ENCODE measurements around the gene EVL.
"Not testable (repeated sequence)": the region's sequence is repeated elsewhere in the genome, so short reads cannot be mapped to it uniquely, and the experiment has no call there.

EVL gene, protein sequence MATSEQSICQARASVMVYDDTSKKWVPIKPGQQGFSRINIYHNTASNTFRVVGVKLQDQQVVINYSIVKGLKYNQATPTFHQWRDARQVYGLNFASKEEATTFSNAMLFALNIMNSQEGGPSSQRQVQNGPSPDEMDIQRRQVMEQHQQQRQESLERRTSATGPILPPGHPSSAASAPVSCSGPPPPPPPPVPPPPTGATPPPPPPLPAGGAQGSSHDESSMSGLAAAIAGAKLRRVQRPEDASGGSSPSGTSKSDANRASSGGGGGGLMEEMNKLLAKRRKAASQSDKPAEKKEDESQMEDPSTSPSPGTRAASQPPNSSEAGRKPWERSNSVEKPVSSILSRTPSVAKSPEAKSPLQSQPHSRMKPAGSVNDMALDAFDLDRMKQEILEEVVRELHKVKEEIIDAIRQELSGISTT

GRCh38 chr14:100065111-100065871 lies at the start of gene EVL:
TSS of gene EVL (plus strand) at chr14:100065422. CDS start at chr14:100065501, 79 bp downstream.
- DNase-seq, result no peak

- no peak for DNase-seq
These were observed 47.7 kb upstream of the EVL start for GRCh38 chr14:100017553-100017952.

DNA sequence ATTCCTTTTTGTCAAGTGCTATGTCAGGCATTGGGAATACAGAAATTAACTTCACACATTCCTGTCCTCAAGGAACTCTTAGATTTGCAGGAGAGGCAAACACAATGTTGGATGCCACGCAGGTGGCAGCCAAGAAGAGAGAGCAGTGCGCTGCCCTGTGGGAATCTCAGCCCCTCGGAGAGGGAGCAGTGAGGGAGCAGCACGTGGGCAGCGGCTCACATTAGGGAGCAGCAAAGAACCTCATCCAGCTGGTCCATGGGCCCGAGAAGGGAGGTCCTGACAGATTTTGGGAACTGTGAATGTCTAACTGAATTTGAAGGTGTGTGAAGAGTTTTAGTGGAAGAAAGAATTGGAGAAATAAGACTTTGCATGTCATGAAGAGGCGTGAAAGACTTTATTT lies 47.2 kb upstream of the EVL start:
- peak; percentile 32 for DNase-seq

- DNase-seq, result no peak
These were observed 46.7 kb upstream of the EVL start for GRCh38 chr14:100018482-100018881.

- DNase-seq, result peak; percentile 87
These were observed 46.0 kb upstream of the EVL start for GRCh38 chr14:100019156-100019744.

- DNase-seq, result peak; percentile 24
These were observed 44.6 kb upstream of the EVL start for GRCh38 chr14:100020629-100021028.

DNA sequence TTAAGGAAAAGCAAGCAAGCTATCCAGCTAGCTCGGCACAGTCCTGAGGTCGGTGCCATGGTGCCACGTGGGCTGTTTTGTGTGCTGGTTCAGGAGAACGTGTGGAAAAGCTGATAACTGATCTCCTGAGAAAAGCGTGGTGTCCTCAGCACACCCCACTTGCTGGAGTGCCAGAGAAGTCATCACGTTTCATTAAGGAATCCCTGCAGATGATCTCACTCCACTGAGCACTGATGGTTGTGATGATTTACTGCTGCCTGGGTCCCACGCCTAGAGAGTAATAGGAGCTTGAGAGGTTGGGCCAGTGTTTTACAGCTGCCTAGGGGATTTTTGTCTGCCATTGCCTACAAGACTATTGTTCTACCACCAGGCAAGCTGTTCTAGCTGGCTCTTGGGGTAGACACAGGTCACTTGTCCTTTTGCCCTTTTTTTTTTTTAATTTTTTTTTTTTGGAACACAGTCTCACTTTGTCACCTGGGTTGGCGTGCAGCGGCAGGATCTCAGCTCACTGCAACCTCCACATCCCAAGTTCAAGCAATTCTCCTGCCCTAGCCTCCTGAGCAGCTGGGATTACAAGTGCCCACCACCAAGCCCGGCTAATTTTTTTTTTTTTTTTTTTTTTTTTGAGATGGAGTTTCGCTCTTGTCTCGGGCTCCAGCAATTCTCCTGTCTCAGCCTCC lies 42.3 kb upstream of the EVL start:
- peak; percentile 50 for DNase-seq

DNA sequence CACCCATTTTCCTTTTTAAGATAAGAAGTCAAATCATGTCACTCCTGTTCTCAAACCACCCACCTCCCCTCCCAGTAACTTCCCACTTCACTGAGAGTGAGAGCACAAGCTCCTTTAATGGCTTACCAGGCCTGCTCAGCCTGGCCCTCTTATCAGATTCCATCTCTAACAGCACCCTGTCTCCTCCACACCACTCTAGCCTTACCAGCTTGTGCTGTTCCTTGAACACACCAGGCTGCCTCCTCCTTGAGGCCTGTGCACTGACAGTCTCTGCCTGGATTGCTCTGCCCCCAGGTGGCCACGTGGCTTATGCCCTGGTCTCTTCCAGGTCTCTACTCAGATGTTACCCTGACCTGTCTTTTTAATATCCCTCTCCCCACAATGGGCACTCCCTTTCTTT lies 40.1 kb upstream of the EVL start:
- no peak for DNase-seq

GRCh38 chr14:100027771-100028490 lies 37.3 kb upstream of the EVL start:
- DNase-seq, result no peak

- no peak for DNase-seq
These were observed 36.1 kb upstream of the EVL start for GRCh38 chr14:100028990-100029677.

GRCh38 chr14:100030006-100030405 lies 35.2 kb upstream of the EVL start:
- not testable (repeated sequence) for DNase-seq

GRCh38 chr14:100030452-100031153 lies 34.6 kb upstream of the EVL start:
- no peak for DNase-seq

DNA sequence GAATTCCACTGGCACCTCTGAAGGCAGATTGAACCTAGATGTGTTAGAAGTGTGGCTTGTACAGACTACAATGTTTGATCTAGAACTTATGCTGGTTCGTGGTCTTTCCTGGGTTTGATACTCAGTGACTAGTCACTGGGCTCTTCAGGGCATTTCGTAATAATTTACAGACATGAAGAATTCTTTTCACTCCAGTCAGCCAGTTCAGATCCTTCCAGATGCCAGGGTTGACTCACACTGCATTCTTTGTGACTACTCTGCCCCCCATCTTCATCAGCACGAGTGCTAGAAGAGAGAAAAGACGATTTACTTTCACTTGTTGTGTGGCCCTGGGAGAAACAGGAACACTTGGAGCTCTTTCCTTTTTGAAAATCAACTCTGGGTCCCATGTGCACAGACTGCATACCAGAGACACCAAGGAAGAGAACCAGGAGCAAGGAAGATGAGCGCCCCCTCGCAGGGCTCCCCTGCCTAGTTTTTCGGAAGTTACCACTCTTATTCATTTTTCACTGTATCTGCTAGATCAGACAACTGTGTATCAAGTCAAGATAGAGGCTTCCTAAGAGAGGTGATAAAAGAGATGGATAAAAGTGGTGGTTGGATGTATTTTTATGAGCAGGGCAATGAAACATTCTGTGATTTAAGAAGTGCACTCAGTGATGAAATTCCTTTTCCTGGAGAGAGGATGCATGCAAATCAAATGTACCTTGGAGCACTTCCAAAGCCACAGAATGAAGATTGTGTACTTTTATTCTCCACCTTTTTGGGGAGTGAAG lies 33.5 kb upstream of the EVL start:
- no peak for DNase-seq

- DNase-seq, result no peak
These were observed 32.5 kb upstream of the EVL start for GRCh38 chr14:100032738-100033137.

- no peak for DNase-seq
These were observed 31.7 kb upstream of the EVL start for GRCh38 chr14:100033347-100034075.

GRCh38 chr14:100034468-100034867 lies 30.8 kb upstream of the EVL start:
- no peak for DNase-seq

GRCh38 chr14:100034961-100035500 lies 30.2 kb upstream of the EVL start:
- DNase-seq, result no peak

GRCh38 chr14:100035700-100036099 lies 29.5 kb upstream of the EVL start:
- no peak for DNase-seq

- DNase-seq, result peak; percentile 70
These were observed 27.9 kb upstream of the EVL start for GRCh38 chr14:100037353-100037752.

Measured in eye (tissue), 1 donor.